SK-N-SH treated with all-trans-retinoic acid at 6 μM for 48 hours (cell line): ENCODE measurements around the gene GSS.

ENCODE experiments used
- ATAC-seq: fragments of 200-7000 bp; cut with Tn5 transposase; 3 replicates; pipeline ENCODE4 v1.9.1; 2020; ENCODE audit warnings: mild to moderate bottlenecking, moderate library complexity
- ARNTL ChIP-seq: fragments of 450-650 bp; formaldehyde crosslinking; IDR thresholded peaks from 2 replicates; pipeline ENCODE4 v1.5.0; 2020; ENCODE audit warnings: low read depth, mild to moderate bottlenecking, moderate library complexity, borderline replicate concordance
- BACH2 ChIP-seq: fragments of 250-450 bp; sonication (Bioruptor Pico); IDR thresholded peaks from 2 replicates; pipeline ENCODE4 v1.9.0; 2021; ENCODE audit warnings: mild to moderate bottlenecking, borderline replicate concordance
- CSRNP3 ChIP-seq: fragments of 250-450 bp; sonication (Bioruptor Pico); IDR thresholded peaks from 2 replicates; pipeline ENCODE4 v1.5.1; 2021; ENCODE audit warnings: mild to moderate bottlenecking, moderate library complexity
- ESRRG ChIP-seq: fragments of 250-450 bp; sonication (Bioruptor Pico); IDR thresholded peaks from 2 replicates; pipeline ENCODE4 v1.6.1; 2021; ENCODE audit warnings: mild to moderate bottlenecking
- GLIS3 ChIP-seq: fragments of 250-450 bp; sonication (Bioruptor Pico); IDR thresholded peaks from 2 replicates; pipeline ENCODE4 v1.5.0; 2020; ENCODE audit warnings: mild to moderate bottlenecking, moderate library complexity
- ISL1 ChIP-seq: fragments of 250-450 bp; sonication (Bioruptor Pico); IDR thresholded peaks from 2 replicates; pipeline ENCODE4 v2.1.2; 2022; ENCODE audit warnings: mild to moderate bottlenecking, moderate library complexity
- OSR1 ChIP-seq: fragments of 250-450 bp; sonication (Bioruptor Pico); IDR thresholded peaks from 2 replicates; pipeline ENCODE4 v1.8.0; 2022; ENCODE audit warnings: moderate library complexity, mild to moderate bottlenecking, inconsistent platforms
- PATZ1 ChIP-seq: fragments of 250-450 bp; sonication (Bioruptor Pico); IDR thresholded peaks from 2 replicates; pipeline ENCODE4 v1.8.0; 2020; ENCODE audit warnings: mild to moderate bottlenecking, moderate library complexity, borderline replicate concordance
- RARB ChIP-seq: fragments of 250-450 bp; sonication (Bioruptor Pico); IDR thresholded peaks from 2 replicates; pipeline ENCODE4 v1.8.0; 2021; ENCODE audit warnings: mild to moderate bottlenecking, moderate library complexity
- SNAI2 ChIP-seq: fragments of 250-450 bp; sonication (Bioruptor Pico); IDR thresholded peaks from 2 replicates; pipeline ENCODE4 v1.5.0; 2020; ENCODE audit warnings: mild to moderate bottlenecking, moderate library complexity
- TCF4 ChIP-seq: fragments of 250-450 bp; sonication (Bioruptor Pico); IDR thresholded peaks from 2 replicates; pipeline ENCODE4 v1.8.0; 2021; ENCODE audit warnings: mild to moderate bottlenecking, moderate library complexity, borderline replicate concordance
- TOX ChIP-seq: fragments of 250-450 bp; sonication (Bioruptor Pico); IDR thresholded peaks from 2 replicates; pipeline ENCODE4 v1.8.0; 2021; ENCODE audit warnings: mild to moderate bottlenecking, moderate library complexity, borderline replicate concordance
- TSHZ2 ChIP-seq: fragments of 250-450 bp; sonication (Bioruptor Pico); IDR thresholded peaks from 2 replicates; pipeline ENCODE4 v1.5.0; 2020; ENCODE audit warnings: mild to moderate bottlenecking, moderate library complexity
- ZC3H10 ChIP-seq: fragments of 250-450 bp; sonication (Bioruptor Pico); IDR thresholded peaks from 2 replicates; pipeline ENCODE4 v1.5.1; 2021; ENCODE audit warnings: mild to moderate bottlenecking, moderate library complexity
- ZNF70 ChIP-seq: fragments of 450-650 bp; formaldehyde crosslinking; IDR thresholded peaks from 2 replicates; pipeline ENCODE4 v1.5.0; 2020; ENCODE audit warnings: mild to moderate bottlenecking, moderate library complexity
- ZNF8 ChIP-seq: fragments of 450-650 bp; formaldehyde crosslinking; IDR thresholded peaks from 2 replicates; pipeline ENCODE4 v1.5.0; 2020; ENCODE audit warnings: mild to moderate bottlenecking, moderate library complexity
- TF ChIP-seq, protein P1 (sequence below): fragments of 250-450 bp; sonication (Bioruptor Pico); IDR thresholded peaks from 2 replicates; pipeline ENCODE4 v1.5.1; 2020; ENCODE audit warnings: low read depth, mild to moderate bottlenecking, moderate library complexity
- TF ChIP-seq, protein P2 (sequence below): fragments of 250-450 bp; sonication (Bioruptor Pico); IDR thresholded peaks from 2 replicates; pipeline ENCODE4 v1.8.0; 2021; ENCODE audit warnings: low read depth, mild to moderate bottlenecking, moderate library complexity, borderline replicate concordance

The GSS gene

GRCh38 chr20:34993941-34994508 is 38.4 kb upstream of the GSS start:
- TF ChIP-seq TSHZ2 (CRISPR knock-in tag) (no peak), PATZ1 (CRISPR knock-in tag) (no peak), OSR1 (CRISPR knock-in tag) (no peak), ZNF8 (CRISPR knock-in tag) (no peak), TCF4 (CRISPR knock-in tag) (no peak), CSRNP3 (CRISPR knock-in tag) (no peak), ZC3H10 (no peak), SNAI2 (CRISPR knock-in tag) (no peak), TOX (no peak), ARNTL (CRISPR knock-in tag) (no peak), ZNF70 (CRISPR knock-in tag) (no peak), GLIS3 (CRISPR knock-in tag) (no peak)
- no peak for ATAC-seq

GRCh38 chr20:34992751-34993417 is 37.3 kb upstream of the GSS start:
- TF ChIP-seq RARB = no peak
- TF ChIP-seq ZNF70 (CRISPR knock-in tag) = no peak
- TF ChIP-seq, protein P1, sequence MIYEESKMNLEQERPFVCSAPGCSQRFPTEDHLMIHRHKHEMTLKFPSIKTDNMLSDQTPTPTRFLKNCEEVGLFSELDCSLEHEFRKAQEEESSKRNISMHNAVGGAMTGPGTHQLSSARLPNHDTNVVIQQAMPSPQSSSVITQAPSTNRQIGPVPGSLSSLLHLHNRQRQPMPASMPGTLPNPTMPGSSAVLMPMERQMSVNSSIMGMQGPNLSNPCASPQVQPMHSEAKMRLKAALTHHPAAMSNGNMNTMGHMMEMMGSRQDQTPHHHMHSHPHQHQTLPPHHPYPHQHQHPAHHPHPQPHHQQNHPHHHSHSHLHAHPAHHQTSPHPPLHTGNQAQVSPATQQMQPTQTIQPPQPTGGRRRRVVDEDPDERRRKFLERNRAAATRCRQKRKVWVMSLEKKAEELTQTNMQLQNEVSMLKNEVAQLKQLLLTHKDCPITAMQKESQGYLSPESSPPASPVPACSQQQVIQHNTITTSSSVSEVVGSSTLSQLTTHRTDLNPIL = no peak
- TF ChIP-seq ARNTL (CRISPR knock-in tag) = no peak
- TF ChIP-seq SNAI2 (CRISPR knock-in tag) = no peak
- TF ChIP-seq CSRNP3 (CRISPR knock-in tag) = no peak
- TF ChIP-seq ZNF8 (CRISPR knock-in tag) = no peak
- TF ChIP-seq OSR1 (CRISPR knock-in tag) = no peak
- TF ChIP-seq ISL1 (CRISPR knock-in tag) = no peak
- TF ChIP-seq TOX = no peak
- TF ChIP-seq BACH2 = no peak
- TF ChIP-seq, protein P2, sequence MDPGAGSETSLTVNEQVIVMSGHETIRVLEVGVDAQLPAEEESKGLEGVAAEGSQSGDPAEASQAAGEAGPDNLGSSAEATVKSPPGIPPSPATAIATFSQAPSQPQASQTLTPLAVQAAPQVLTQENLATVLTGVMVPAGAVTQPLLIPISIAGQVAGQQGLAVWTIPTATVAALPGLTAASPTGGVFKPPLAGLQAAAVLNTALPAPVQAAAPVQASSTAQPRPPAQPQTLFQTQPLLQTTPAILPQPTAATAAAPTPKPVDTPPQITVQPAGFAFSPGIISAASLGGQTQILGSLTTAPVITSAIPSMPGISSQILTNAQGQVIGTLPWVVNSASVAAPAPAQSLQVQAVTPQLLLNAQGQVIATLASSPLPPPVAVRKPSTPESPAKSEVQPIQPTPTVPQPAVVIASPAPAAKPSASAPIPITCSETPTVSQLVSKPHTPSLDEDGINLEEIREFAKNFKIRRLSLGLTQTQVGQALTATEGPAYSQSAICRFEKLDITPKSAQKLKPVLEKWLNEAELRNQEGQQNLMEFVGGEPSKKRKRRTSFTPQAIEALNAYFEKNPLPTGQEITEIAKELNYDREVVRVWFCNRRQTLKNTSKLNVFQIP (CRISPR knock-in tag) = no peak
- no peak for TF ChIP-seq ESRRG
- no peak for TF ChIP-seq GLIS3 (CRISPR knock-in tag)
- no peak for TF ChIP-seq PATZ1 (CRISPR knock-in tag)
- no peak for ATAC-seq
